Measurements from ENCODE around the gene LAT. TPM values are rescaled to one million over a fixed set of nuclear protein-coding genes. Genes with fewer than 3 reads are reported as not detected.

LAT gene
- total RNA-seq, 1 experiment from 2014 or later = 3.7 TPM

- no peak overlapping the region for H3K4me3 ChIP-seq (ENCODE audit: low read depth in 2 of 2, low read length in 2 of 2)
- DNase-seq (ENCODE audit: low read depth, low spot score) = no peak
- ChIA-PET CTCF (no interaction called here), POLR2A (no interaction called here)
- no peaks in the 10 kb centered on the region for H3K9me3 ChIP-seq (ENCODE audit: control insufficient read depth, insufficient read depth, low read depth, low read length)
- in situ Hi-C loops (cut with HindIII; ENCODE audit: low pct_unique_long_range_greater_than_20kb, low sequenced_read_pairs) = no loop called here
- TF ChIP-seq TCF7L2 (IDR thresholded peaks at IDR 0.05; ENCODE audit: low read depth, low read length) = no peak
- TF ChIP-seq, protein P1, sequence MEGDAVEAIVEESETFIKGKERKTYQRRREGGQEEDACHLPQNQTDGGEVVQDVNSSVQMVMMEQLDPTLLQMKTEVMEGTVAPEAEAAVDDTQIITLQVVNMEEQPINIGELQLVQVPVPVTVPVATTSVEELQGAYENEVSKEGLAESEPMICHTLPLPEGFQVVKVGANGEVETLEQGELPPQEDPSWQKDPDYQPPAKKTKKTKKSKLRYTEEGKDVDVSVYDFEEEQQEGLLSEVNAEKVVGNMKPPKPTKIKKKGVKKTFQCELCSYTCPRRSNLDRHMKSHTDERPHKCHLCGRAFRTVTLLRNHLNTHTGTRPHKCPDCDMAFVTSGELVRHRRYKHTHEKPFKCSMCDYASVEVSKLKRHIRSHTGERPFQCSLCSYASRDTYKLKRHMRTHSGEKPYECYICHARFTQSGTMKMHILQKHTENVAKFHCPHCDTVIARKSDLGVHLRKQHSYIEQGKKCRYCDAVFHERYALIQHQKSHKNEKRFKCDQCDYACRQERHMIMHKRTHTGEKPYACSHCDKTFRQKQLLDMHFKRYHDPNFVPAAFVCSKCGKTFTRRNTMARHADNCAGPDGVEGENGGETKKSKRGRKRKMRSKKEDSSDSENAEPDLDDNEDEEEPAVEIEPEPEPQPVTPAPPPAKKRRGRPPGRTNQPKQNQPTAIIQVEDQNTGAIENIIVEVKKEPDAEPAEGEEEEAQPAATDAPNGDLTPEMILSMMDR (IDR thresholded peaks at IDR 0.05) = no peak
- no peak for TF ChIP-seq POLR2AphosphoS5 (IDR thresholded peaks at IDR 0.05; ENCODE audit: low read depth, low read length)
- TF ChIP-seq, protein P2, sequence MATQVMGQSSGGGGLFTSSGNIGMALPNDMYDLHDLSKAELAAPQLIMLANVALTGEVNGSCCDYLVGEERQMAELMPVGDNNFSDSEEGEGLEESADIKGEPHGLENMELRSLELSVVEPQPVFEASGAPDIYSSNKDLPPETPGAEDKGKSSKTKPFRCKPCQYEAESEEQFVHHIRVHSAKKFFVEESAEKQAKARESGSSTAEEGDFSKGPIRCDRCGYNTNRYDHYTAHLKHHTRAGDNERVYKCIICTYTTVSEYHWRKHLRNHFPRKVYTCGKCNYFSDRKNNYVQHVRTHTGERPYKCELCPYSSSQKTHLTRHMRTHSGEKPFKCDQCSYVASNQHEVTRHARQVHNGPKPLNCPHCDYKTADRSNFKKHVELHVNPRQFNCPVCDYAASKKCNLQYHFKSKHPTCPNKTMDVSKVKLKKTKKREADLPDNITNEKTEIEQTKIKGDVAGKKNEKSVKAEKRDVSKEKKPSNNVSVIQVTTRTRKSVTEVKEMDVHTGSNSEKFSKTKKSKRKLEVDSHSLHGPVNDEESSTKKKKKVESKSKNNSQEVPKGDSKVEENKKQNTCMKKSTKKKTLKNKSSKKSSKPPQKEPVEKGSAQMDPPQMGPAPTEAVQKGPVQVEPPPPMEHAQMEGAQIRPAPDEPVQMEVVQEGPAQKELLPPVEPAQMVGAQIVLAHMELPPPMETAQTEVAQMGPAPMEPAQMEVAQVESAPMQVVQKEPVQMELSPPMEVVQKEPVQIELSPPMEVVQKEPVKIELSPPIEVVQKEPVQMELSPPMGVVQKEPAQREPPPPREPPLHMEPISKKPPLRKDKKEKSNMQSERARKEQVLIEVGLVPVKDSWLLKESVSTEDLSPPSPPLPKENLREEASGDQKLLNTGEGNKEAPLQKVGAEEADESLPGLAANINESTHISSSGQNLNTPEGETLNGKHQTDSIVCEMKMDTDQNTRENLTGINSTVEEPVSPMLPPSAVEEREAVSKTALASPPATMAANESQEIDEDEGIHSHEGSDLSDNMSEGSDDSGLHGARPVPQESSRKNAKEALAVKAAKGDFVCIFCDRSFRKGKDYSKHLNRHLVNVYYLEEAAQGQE (IDR thresholded peaks at IDR 0.05; ENCODE audit: insufficient read depth in 1 of 2, low read depth in 2 of 2, low read length in 1 of 2) = no peak
- TF ChIP-seq SIN3A (IDR thresholded peaks at IDR 0.05; ENCODE audit: borderline replicate concordance, insufficient read depth, low read depth, low read length) = no peak
- BruUV-seq (replicated peaks) = no TSS peak
- intact Hi-C loops (cut with micrococcal nuclease; ENCODE audit: unreplicated experiment) = no loop called here
- no peaks in the 10 kb centered on the region for H3K4me1 ChIP-seq (ENCODE audit: control insufficient read depth, insufficient read depth, low read length)
- H3K27me3 ChIP-seq (ENCODE audit: control insufficient read depth, insufficient read depth, low read length) = no peaks in the 10 kb centered on the region
- H3K36me3 ChIP-seq (ENCODE audit: control insufficient read depth, insufficient read depth, low read length) = peaks cover 7% of the 10 kb centered on the region; the same call in 1 of the 2 replicates
- no peak overlapping the region for H3K27ac ChIP-seq (ENCODE audit: low read length)
- peak; percentile 28; the same call in 1 of the 2 replicates for ATAC-seq
Observed at GRCh38 chr16:28964072-28964471, 20.8 kb upstream of the LAT start.

DNA sequence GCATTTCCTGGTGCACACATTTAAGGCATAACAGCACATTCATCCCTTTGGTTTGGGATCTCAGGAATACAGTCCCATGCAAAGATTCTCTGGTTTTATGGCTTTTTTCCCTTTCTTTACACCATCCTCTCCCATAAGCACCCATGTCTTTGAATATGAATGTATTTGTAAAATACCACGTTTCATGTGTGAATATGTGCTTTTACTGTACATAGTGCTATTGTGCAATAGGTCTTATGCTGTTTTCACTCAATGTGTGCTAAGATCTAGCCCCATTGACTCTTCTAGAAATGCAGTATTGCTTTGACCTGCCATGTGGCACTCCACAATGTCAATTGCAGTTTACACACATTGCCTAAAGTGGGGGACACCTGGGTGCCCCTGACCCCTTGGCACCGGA lies 20.4 kb upstream of the LAT start:
- ATAC-seq = no peak
- no peak for DNase-seq (ENCODE audit: low read depth, low spot score)
- Histone ChIP-seq H3K9me3 (ENCODE audit: control insufficient read depth, insufficient read depth, low read depth, low read length) (no peaks in the 10 kb centered on the region), H3K36me3 (ENCODE audit: control insufficient read depth, insufficient read depth, low read length) (peaks cover 7% of the 10 kb centered on the region; the same call in 1 of the 2 replicates), H3K4me3 (ENCODE audit: low read depth in 2 of 2, low read length in 2 of 2) (no peak overlapping the region), H3K4me1 (ENCODE audit: control insufficient read depth, insufficient read depth, low read length) (no peaks in the 10 kb centered on the region), H3K27ac (ENCODE audit: low read length) (no peak overlapping the region), H3K27me3 (ENCODE audit: control insufficient read depth, insufficient read depth, low read length) (no peaks in the 10 kb centered on the region)
- CTCF ChIA-PET = no interaction called here
- POLR2A ChIA-PET = no interaction called here
- in situ Hi-C loops (cut with HindIII; ENCODE audit: low pct_unique_long_range_greater_than_20kb, low sequenced_read_pairs) = no loop called here
- TF ChIP-seq SIN3A (IDR thresholded peaks at IDR 0.05; ENCODE audit: borderline replicate concordance, insufficient read depth, low read depth, low read length) (no peak), POLR2AphosphoS5 (IDR thresholded peaks at IDR 0.05; ENCODE audit: low read depth, low read length) (no peak), TCF7L2 (IDR thresholded peaks at IDR 0.05; ENCODE audit: low read depth, low read length) (no peak)
- TF ChIP-seq, protein P2 (IDR thresholded peaks at IDR 0.05; ENCODE audit: insufficient read depth in 1 of 2, low read depth in 2 of 2, low read length in 1 of 2) = no peak
- TF ChIP-seq, protein P1 (IDR thresholded peaks at IDR 0.05) = no peak
- BruUV-seq (replicated peaks) = no TSS peak
- intact Hi-C loops (cut with micrococcal nuclease; ENCODE audit: unreplicated experiment) = no loop called here
